ENCODE results near the gene SLIT1.

Gene SLIT1

DNA sequence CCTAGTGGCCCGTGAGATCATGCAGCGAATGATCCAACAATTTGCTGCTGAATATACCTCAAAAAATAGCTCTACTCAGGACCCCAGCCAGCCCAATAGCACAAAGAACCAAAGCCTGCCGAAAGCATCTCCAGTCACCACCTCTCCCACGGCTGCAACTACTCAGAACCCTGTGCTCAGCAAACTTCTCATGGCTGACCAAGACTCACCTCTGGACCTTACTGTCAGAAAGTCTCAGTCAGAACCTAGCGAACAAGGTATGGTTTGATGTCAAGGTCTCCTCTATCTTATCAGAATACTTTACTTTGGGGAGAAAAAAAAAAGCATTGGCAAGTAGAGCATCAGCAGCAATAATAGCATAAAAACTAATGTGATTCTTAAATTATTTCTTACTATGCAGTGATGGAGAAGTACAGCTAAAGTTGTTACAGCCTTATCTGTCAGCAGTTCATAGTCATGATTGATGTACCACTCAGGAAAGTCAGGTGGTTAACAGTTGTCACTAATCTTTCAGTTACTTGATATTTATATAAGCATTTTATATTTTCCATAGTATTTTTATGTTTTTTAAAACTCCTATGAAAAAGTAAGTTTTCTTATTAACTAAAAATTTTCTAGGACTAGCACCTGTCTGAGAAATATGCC is 236.6 kb downstream of the SLIT1 start:
- DNase-seq, result no peak

Data from stimulated activated CD8-positive, alpha-beta memory T cell treated with anti-CD3 and anti-CD28 coated beads, Interleukin-4, amount 100 ng/mL, for 48 hours (primary cell).